Thymus (tissue), 11 donors: ENCODE results near the gene LCA5. TPM values are rescaled to one million over a fixed set of nuclear protein-coding genes. Genes with fewer than 3 reads are reported as not detected.
"Not testable (repeated sequence)": the region's sequence is repeated elsewhere in the genome, so short reads cannot be mapped to it uniquely, and the experiment has no call there.

Experiments used
- DNase-seq, 9 donors: peaks; one replicate each; pipeline ENCODE4 v3.0.0-alpha.2; 2013; ENCODE audit warnings: low spot score in 9 of 9, low read depth in 6 of 9, missing footprints in 1 of 9
- H3K27ac ChIP-seq, 2 donors: one replicate each; pipeline ENCODE4 v1.5.1; 2013; ENCODE audit warnings: control low read depth in 1 of 2, low read depth in 1 of 2, low read length in 1 of 2, mild to moderate bottlenecking in 1 of 2, moderate library complexity in 1 of 2
- H3K27me3 ChIP-seq, 2 donors: one replicate each; pipeline ENCODE4 v1.5.1; 2013; ENCODE audit warnings: low read length in 1 of 2; ENCODE audit not compliant: control insufficient read depth in 2 of 2, insufficient read depth in 1 of 2
- H3K36me3 ChIP-seq, 2 donors: one replicate each; pipeline ENCODE4 v1.5.1; 2013; ENCODE audit warnings: low read length in 1 of 2, mild to moderate bottlenecking in 1 of 2, moderate library complexity in 1 of 2; ENCODE audit not compliant: control insufficient read depth in 2 of 2, insufficient read depth in 2 of 2
- H3K4me1 ChIP-seq, 2 donors: one replicate each; pipeline ENCODE4 v1.5.1; 2013; ENCODE audit warnings: low read length in 2 of 2; ENCODE audit not compliant: control insufficient read depth in 2 of 2, insufficient read depth in 2 of 2
- H3K4me3 ChIP-seq, 2 donors: one replicate each; pipeline ENCODE4 v1.5.1; 2013; ENCODE audit warnings: low read length in 2 of 2, control low read depth in 1 of 2, mild to moderate bottlenecking in 1 of 2
- H3K9me3 ChIP-seq, 2 donors: one replicate each; pipeline ENCODE4 v1.5.1; 2013; ENCODE audit warnings: low read length in 1 of 2, mild to moderate bottlenecking in 1 of 2; ENCODE audit not compliant: control insufficient read depth in 2 of 2, insufficient read depth in 1 of 2
- WGBS: extraction: QIAGEN DNeasy Blood & Tissue Kit; methylation state at CpG from one replicate; pipeline ENCODE4 v1.1.7; 2013; 5-methylcytosine and 5-hydroxymethylcytosine counted together
- polyA plus RNA-seq: library from polyadenylated mRNA; stranded (reverse); fragments of 200-250 nt; gene quantifications from one replicate; pipeline ENCODE4 v1.2.3, GENCODE V29; 2013
- total RNA-seq: library from RNA; stranded (reverse); fragments of 120-200 nt; gene quantifications from one replicate; pipeline ENCODE4 v1.2.4, GENCODE V29; 2013
- donor health status: healthy.

Gene LCA5
- total and polyA plus RNA-seq, 2 donors: 1.3 to 1.7 TPM

DNA sequence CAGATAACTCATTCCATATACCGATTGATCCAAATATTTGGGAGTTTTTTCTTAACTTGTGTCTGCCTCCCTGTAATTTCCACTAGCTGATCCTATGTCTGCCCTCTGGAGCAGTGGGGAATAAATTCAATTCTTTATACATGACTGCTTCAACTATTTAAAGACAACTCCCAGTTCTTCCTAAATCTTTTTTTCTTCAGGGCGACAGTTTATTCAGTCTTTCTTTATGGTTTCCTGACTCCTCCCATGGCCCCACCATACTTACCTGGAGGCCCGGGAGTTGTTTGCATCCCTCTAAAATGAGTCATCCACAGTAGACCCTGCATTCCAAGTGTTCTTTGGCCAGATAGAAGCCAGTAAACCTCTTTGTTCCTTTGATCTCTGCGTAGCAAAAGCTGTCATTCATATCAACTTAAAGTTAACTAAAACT, 73.6 kb downstream of the LCA5 start:
- 94% methylated on average over 4 of the region's 4 CpGs for WGBS
- Histone ChIP-seq H3K27me3 (no peaks in the 10 kb centered on the region), H3K4me3 (no peak overlapping the region), H3K4me1 (no peaks in the 10 kb centered on the region), H3K9me3 (no peaks in the 10 kb centered on the region), H3K36me3 (no peaks in the 10 kb centered on the region), H3K27ac (no peak overlapping the region)
- DNase-seq: no peak

DNA sequence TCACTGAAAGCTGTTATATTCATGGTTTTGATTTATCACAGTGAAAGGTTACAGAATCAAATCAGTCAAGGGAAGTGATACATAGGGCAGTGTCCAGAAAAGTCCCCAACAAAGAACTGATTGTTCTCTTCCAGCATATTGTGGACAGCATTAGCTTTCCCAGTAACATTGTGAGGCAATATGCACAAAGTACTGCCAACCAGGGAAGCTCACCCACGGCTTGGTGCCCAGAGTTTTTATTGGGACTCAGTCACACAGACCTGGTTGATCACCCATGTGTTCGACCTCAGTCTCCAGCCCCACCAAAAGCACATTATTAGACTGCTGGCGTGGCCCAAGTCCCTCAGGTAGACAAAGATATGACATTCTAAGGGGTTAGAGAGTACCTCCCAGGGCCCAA, 76.0 kb downstream of the LCA5 start:
- WGBS: 88% methylated on average over 3 of the region's 3 CpGs
- no peaks in the 10 kb centered on the region for H3K36me3 ChIP-seq
- no peaks in the 10 kb centered on the region for H3K4me1 ChIP-seq
- H3K4me3 ChIP-seq: no peak overlapping the region
- H3K27me3 ChIP-seq: no peaks in the 10 kb centered on the region
- no peak overlapping the region for H3K27ac ChIP-seq
- DNase-seq: no peak
- no peaks in the 10 kb centered on the region for H3K9me3 ChIP-seq

GRCh38 chr6:79455446-79455845, 81.8 kb downstream of the LCA5 start:
- Histone ChIP-seq H3K27me3 (no peaks in the 10 kb centered on the region), H3K27ac (no peak overlapping the region), H3K36me3 (no peaks in the 10 kb centered on the region), H3K4me3 (no peak overlapping the region), H3K4me1 (no peaks in the 10 kb centered on the region), H3K9me3 (no peaks in the 10 kb centered on the region)
- DNase-seq: no peak
- 89% methylated on average over 1 of the region's 1 CpG for WGBS

GRCh38 chr6:79453558-79454042, 83.6 kb downstream of the LCA5 start:
- no peaks in the 10 kb centered on the region for H3K9me3 ChIP-seq
- no peak for DNase-seq
- 91% methylated on average over 3 of the region's 3 CpGs for WGBS
- no peaks in the 10 kb centered on the region for H3K27me3 ChIP-seq
- H3K27ac ChIP-seq: no peak overlapping the region
- H3K4me1 ChIP-seq: no peaks in the 10 kb centered on the region
- no peaks in the 10 kb centered on the region for H3K36me3 ChIP-seq
- H3K4me3 ChIP-seq: no peak overlapping the region

GRCh38 chr6:79450984-79451383, 86.2 kb downstream of the LCA5 start:
- DNase-seq: no peak

GRCh38 chr6:79446006-79446405, 91.2 kb downstream of the LCA5 start:
- Histone ChIP-seq H3K36me3 (no peaks in the 10 kb centered on the region), H3K27ac (no peak overlapping the region), H3K4me1 (no peaks in the 10 kb centered on the region), H3K9me3 (peaks cover 0 to 3% of the 10 kb centered on the region in 2 donors), H3K4me3 (no peak overlapping the region), H3K27me3 (no peaks in the 10 kb centered on the region)
- DNase-seq: no peak
- WGBS: 98% methylated on average over 4 of the region's 4 CpGs

More at GRCh38 chr6:79450984-79451383, 86.2 kb downstream of the LCA5 start:
- 71% methylated on average over 7 of the region's 7 CpGs for WGBS
- Histone ChIP-seq H3K27me3 (no peaks in the 10 kb centered on the region), H3K4me3 (no peak overlapping the region), H3K9me3 (no peaks in the 10 kb centered on the region), H3K4me1 (no peaks in the 10 kb centered on the region), H3K27ac (no peak overlapping the region), H3K36me3 (no peaks in the 10 kb centered on the region)

DNA sequence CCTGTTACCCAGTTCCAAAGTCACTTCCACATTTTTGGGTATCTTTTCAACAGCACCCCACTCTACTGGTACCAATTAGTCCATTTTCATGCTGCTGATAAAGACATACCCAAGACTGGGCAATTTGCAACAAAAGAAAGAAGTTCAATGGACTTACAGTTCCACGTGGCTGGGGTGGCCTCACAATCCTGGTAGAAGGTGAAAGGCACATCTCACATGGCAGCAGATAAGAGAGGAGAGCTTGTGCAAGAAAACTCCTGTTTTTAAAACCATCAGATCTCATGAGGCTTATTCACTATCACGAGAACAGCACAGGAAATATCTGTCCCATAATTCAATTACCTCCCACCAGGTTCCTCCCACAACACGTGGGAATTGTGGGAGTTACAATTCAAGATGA, 93.4 kb downstream of the LCA5 start:
- DNase-seq, H3K27me3 ChIP-seq: not testable (repeated sequence)
- WGBS: 82% methylated on average over 3 of the region's 3 CpGs

GRCh38 chr6:79441192-79441591, 96.0 kb downstream of the LCA5 start:
- H3K9me3 ChIP-seq: peaks cover 0 to 3% of the 10 kb centered on the region in 2 donors
- no peak overlapping the region for H3K4me3 ChIP-seq
- DNase-seq: no peak
- no peaks in the 10 kb centered on the region for H3K36me3 ChIP-seq
- H3K4me1 ChIP-seq: no peaks in the 10 kb centered on the region
- no peaks in the 10 kb centered on the region for H3K27me3 ChIP-seq
- H3K27ac ChIP-seq: no peak overlapping the region

More for the DNA sequence above, 93.4 kb downstream of the LCA5 start:
- H3K9me3 ChIP-seq, H3K4me3 ChIP-seq, H3K27ac ChIP-seq, H3K4me1 ChIP-seq, H3K36me3 ChIP-seq: not testable (repeated sequence)

- no peak for DNase-seq
- Histone ChIP-seq H3K36me3 (no peaks in the 10 kb centered on the region), H3K27ac (no peak overlapping the region), H3K4me3 (no peak overlapping the region), H3K9me3 (peaks cover 0 to 3% of the 10 kb centered on the region in 2 donors), H3K27me3 (no peaks in the 10 kb centered on the region), H3K4me1 (no peaks in the 10 kb centered on the region)
- 88% methylated on average over 1 of the region's 1 CpG for WGBS
These were observed 96.6 kb downstream of the LCA5 start for GRCh38 chr6:79440598-79440997.

DNA sequence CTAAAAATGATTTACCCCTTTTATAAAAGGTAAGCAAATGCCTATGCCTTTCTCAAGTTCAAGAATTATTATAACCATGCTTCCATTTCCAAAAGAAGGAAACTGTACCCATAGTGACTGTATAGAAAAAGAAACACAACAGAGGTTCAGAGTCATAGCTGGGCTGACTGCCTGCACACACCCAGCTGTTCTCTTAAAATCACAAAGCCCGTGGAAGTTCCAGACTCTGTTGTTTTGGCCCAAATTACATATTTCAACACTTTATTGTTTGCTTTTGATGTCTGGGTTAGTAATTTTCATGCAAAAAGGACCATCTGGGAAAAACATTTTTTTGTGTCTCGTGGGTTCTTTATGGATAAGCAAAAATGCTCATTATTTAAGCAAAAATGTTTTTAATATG, 99.2 kb downstream of the LCA5 start:
- Histone ChIP-seq H3K4me3 (no peak overlapping the region), H3K4me1 (no peaks in the 10 kb centered on the region), H3K27ac (no peak overlapping the region), H3K27me3 (no peaks in the 10 kb centered on the region), H3K36me3 (no peaks in the 10 kb centered on the region), H3K9me3 (peaks cover 0 to 3% of the 10 kb centered on the region in 2 donors)
- WGBS: 88% methylated on average over 2 of the region's 2 CpGs
- no peak for DNase-seq
